Stimulated activated CD8-positive, alpha-beta memory T cell treated with anti-CD3 and anti-CD28 coated beads, Interleukin-7, amount 100 ng/mL, for 48 hours (primary cell): Measurements from ENCODE around the gene TEDC1.

Source experiments
- DNase-seq, 2 donors: peaks; one replicate each; pipeline ENCODE4 v3.0.0-alpha.2; 2020; ENCODE audit warnings: low read depth in 1 of 2; ENCODE audit errors: extremely low read depth in 1 of 2

Gene TEDC1

DNA sequence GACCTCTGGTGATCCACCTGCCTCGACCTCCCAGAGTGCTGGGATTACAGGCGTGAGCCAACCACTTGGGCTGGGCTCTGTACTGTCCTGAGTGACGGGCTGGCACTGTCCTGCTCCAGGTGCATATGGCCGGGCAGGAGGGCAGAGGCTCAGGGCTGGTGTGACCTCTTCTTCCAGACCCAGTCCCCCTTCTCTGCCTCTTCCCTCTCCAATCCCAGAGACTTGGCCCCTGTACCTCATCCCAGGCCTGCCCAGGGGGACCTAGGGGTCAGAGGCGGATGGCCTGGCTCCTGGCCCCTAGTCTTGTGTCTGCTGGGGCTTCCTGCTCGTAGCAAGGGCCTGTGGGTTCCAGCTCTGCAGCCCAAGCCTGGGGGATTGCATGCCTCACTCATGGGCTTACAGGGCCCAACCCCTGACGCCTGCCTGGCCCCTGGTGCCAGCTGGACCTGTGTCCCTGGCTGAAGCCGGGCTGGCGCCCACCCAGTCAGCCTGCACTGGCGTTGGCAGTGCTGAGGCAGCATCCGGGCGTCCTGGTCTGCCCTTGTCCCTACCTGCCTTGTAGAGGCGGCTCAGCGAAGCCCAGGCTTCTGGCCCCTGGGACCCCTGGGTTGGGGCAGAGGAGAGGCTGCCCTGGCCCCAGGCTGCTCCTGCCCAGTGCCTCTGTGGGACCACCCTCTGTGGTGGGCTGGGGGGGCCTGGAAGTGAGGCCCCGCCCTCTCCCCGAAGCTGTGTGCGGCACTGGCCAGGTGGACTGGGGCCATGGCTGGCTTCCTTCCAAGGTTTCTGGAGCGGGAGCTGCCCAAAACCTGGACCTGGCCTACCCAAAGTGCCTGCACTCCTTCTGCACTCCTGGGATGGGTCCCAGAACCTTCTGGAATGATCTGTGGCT lies 4.3 kb downstream of the TEDC1 start:
- no peak for DNase-seq

- DNase-seq = no peak
These were observed 5.2 kb downstream of the TEDC1 start for GRCh38 chr14:105495990-105496830.

GRCh38 chr14:105496831-105497591 lies 6.0 kb downstream of the TEDC1 start:
- no peak for DNase-seq

GRCh38 chr14:105497671-105498429 lies 6.8 kb downstream of the TEDC1 start:
- no peak for DNase-seq

DNA sequence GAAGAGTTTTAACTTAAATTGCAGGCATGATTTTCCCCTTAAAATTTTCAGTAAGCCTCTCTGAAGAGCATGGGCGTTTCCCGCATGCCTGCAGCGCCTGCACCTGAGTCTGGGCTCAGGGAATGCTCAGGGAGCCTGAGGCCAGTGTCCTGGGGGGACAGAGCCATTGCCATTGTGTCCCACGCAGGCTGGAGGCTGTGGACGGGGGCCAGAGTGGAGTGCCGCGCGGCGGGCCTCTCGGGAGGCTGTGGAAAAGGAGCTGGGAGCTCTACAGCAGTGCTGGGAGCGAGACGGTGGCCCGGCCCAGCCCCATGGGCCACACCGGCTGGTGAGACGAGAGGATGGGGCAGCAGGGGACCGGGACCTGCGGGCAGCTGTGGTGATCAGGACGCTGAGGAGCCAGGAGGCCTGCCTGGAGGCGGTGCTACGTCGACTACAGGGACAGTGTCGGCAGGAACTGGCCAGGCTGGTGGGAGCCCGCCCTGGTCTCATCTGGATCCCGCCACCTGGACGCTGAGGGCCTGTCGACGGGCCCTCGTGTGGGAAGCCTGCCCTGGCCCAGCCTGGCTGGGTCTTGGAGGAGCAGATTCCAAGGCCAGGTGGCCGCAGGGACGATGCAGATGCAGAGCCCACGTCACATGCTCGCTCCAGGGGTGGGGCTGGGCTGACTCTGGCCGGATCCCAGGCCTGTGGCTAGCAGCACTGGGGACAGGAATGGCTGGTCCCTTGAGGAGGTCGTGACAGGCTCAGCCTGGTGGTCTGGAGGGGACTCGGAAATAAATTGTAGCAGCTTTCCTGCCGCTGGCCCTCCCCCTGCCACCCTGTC lies 7.6 kb downstream of the TEDC1 start:
- no peak for DNase-seq

GRCh38 chr14:105499256-105500035 lies 8.4 kb downstream of the TEDC1 start:
- no peak for DNase-seq

DNA sequence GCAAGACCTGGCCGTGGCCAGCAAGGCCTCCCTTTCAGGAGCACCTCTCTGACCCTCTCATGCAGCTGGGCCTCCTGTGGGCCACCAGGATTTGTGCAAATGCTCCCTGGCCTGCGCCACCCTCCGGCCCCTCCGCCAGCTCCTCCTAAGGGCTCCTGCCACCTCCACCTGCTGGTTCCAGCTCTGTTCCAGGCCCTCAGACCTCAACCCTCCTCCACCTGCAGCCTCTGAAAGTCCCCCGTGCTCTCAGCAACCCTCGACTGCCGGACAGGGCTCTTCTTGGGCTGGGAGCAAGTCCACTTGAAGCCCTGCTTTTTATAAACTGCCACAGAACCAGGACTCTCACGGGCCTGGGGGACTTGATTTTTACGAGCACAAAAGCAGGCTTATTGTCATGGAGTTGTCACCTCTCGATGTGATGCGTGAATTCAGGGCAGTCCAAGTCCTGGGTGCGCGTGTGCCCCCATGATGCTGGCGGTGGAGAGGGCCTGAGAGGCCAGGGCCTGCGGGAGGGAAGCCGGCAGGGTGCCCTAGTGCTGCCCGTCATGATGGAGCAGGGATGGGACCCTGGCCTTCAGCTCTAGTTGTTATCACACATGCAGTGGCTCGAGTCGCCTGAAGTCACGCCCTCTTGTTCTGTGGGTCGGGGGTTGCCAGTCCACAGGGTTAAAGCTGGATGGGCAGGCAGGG lies 9.1 kb downstream of the TEDC1 start:
- no peak for DNase-seq

GRCh38 chr14:105500726-105501101 lies 9.7 kb downstream of the TEDC1 start:
- no peak for DNase-seq

DNA sequence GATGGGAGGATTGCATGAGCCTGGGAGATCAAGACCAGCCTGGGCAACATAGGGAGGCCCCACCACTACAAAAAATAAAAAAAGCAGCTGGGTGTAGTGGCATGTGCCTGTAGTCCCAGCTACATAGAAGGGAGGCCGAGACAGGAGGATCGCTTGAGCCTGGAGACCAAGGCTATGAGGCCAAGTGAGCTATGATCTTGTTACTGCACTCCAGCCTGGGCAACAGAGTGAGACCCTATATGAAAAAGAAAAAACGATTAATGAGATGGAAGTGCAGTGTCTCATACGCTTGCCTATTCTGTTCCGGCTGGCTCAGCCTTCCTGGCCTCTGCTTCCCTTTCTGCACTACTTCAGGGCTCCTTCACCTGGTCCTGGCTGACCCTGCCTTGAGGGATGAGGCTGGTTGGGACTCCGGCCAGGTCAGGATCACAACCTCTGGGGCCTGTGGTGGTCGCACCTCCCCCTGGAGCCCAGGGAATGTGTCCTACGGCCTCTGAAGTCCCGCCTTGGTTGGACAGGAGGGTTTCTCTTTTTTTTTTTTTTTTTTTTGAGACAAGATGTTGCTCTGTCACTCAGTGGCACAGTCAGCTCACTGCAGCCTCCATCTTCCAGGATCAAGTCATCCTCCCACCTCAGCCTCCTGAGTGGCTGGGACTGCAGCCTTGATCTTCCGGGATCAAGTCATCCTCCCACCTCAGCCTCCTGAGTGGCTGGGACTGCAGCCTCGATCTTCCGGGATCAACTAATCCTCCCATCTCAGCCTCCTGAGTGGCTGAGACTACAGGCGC lies 10.7 kb downstream of the TEDC1 start:
- no peak for DNase-seq

DNA sequence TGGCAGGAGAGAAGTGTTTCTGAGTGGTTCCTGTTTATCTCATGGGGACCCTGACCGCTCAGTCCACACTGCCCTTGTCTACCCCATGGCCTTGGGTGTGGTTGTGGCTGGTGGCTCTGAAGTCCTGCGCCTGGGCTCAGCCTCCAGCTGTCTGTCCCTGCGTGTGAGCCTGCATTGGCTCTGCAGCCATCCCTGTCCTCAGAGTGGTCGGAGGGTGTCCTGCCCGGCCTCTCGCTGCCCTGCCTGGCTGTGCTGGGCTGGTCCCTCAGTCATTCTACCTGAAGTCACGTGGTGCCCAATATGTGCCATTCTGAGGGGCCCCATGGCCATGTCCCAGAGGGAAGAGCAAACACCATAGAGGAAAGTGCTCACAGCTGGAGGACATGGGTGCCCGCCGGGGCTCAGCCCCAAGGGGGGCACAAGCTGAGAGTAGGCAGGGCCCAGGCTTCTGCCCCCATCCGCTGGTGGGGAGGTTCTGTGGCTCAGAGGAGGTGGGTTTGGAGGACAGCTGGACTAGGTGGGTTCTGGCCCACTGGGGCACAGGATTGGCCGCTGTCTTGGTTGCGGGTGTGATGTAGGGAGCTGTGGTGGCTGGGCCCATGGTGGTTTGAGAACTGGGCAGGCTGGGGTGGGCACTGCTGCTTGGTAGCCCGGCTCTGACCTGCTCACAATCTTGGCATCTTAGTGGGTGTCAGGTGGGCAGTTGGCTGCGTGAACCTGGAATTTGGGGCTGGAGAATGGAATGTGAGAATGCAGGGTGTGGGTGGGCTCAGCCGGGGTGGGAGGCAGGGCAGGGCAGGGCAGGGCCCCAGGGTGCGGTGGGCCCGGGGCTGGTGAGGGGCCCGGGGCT lies 11.6 kb downstream of the TEDC1 start:
- no peak for DNase-seq

DNA sequence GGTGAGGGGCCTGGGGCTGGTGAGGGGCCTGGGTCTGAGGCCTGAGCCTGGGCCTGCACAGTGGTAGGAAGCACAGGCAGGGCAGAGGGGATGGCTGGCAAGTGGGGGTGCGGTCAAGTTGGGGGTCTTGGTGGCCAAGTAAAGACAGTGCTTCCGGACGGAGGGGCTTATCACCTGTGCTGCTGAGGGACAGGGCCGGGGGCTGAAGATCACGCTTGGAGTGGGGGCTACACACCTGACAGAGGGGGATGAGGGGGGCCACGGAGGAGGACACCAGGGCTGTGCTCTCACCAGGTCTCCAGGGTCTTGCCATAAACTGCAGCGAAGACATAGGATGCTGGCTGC lies 12.2 kb downstream of the TEDC1 start:
- DNase-seq = no peak

GRCh38 chr14:105503935-105504692 lies 13.1 kb downstream of the TEDC1 start:
- DNase-seq = no peak

- no peak for DNase-seq
These were observed 14.1 kb downstream of the TEDC1 start for GRCh38 chr14:105505101-105505500.

DNA sequence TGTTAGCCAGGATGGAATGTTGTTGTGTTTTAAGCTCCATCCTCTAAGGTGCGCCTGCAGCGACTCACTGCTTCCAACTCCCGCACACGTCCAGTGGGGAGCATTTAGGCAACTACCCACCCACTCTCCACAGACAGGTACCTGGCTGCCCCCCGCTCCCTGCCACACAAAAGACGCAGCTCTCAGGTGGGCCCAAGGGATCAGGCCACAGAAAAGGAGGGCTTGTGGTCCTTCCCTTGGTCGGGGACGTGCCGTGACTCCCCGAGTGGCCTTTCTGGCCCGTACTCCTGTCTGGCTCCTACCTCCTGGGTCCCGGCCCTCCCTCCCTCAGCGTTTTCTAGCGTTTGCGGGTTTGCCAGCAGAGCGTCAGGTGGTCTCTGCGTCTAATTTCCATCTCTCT lies 16.2 kb downstream of the TEDC1 start:
- no peak for DNase-seq

DNA sequence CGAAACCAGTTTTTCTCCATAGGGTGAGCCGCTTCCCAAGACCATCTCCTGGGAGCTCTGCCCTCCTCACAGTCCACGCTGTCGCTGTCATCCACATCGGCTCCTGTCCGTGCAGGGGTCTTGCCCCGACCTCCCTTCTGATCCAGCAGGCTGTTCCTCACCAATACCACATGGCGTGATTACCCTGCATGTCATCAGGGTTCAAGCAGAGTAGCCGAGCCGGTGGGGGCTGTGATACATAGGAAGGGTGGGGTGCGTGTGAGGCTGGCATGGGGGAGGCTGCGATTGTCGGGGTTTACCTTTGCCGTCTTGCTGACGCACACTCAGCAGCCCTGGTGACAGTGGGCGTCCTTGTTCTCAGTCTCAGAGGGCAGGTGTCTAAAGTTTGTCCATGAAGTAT lies 17.0 kb downstream of the TEDC1 start:
- no peak for DNase-seq

DNA sequence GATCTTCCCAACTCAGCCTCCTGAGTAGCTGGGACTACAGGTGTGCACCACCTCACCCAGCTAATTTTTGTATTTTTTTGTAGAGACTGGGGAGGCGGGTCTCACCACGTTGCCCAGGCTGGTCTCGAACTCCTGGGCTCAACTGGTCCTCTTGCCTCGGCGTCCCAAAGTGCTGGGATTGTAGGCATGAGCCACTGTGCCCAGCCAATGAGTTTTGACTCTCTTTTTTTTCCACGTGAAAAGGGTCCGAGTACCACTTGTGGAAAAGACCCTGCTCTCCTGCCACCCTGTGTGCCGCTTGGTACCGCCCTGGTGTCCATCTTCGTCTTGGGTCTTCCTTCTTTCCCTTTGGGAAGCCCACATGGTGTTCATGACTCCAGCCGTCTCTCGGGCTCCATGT lies 17.6 kb downstream of the TEDC1 start:
- DNase-seq = no peak
